ENCODE measurements around the gene SLC25A10.
A peak's percentile ranks its signal among the peaks of the same experiment; 100 is the strongest.

The SLC25A10 gene

DNA sequence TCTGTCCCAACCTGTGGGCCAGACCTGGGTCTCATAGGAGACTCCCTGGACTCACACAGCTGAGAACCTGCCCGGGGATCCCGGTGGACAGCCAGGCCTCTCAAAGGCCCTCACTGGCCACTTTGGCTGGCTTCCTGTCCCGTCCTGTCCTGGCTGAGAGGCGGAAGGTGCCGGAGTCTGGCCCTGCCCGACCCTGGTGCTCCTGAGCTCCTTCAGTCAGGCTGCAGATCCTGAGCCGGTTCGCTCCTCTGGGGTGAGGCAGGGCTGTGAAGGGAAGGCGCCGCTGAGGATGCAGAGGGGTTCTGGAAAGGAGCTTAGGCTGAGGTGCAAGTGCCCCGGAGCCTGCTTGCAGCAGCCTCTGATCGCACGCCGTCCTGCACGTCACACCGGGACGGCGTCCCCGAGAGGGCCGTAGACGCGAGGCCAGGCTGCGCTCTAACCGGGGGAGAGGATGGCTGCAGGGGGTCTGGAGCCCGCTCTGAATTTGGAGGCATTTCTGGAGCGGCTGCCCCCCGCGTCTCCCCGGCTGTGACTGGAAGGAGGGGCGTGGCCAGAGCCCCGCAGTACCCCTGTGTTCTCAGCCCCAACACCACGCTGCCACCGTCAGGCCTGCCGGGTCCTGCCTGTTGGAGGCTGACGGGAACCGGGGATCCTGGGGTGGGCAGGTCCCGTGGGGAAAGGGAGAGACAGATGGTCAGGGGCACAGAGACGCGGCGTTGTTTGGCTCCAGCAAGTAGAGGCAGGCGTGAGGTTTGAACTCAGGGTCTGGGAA is 24.1 kb upstream of the SLC25A10 start:
- DNase-seq, result no peak

DNA sequence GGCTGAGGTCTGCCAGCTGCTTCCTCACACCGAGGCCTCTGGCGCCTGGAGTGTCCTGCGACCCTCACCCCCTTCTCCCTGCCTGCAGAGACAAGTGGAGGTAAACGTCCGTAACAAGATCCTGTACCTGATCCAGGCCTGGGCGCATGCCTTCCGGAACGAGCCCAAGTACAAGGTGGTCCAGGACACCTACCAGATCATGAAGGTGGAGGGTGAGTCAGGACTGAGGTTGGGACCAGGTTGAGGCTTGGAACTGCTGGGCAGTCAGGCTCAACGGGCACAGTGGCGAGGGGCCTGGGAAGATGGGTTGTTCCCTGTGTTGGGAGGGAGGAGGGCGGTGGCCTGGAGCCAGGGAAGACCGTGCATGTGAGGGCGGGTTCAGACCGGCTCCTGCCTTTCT is 23.5 kb upstream of the SLC25A10 start:
- DNase-seq, result no peak

DNA sequence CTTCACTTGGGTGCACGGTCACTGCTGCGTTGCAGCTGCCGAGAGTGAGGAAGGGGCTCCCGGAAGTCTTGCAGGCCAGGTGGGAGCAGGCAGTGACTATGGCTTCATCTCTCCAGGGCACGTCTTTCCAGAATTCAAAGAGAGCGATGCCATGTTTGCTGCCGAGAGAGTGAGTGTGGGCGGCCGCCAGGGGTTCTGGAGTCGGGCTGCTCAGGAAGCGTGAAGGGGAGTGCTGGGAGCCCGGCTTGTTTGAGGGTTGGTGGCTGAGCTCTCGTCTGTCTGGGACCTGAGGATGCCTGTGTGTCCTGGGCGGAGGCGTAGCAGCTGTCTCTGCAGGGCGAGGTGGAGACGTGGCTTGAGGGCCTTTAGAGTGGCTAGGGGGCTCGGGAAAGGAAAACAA is 22.0 kb upstream of the SLC25A10 start:
- no peak for DNase-seq

DNA sequence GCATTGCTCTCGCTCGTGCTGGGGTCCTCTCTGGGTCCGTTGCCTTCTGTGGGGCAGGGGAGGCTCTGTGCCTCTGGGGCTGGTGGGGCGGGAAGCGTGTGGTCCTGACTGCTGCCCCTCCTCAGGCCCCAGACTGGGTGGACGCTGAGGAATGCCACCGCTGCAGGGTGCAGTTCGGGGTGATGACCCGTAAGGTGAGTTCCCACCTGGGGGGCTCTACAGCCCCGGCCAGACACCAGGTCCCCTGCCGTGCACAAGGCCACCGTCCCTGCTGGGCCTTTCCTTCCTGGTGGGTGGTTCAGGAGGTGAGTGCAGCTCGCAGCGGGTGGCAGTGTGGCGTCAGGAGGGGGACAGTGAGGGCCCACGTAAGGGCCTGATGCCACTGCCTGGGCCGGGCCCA is 21.5 kb upstream of the SLC25A10 start:
- no peak for DNase-seq

DNA sequence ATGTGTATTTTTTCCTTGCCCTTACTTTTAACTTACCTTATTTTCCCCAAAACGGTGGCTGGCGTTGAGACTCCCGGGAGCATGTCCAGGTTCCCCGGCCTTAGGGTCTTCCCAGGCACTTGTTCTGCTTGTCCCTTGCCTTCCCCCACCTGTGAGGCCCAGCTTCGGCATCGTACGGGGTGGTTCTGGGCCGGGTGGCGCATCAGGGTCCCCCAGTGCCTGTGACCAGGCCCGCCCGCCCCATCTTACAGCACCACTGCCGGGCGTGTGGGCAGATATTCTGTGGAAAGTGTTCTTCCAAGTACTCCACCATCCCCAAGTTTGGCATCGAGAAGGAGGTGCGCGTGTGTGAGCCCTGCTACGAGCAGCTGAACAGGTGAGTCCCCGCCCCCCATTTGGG is 20.9 kb upstream of the SLC25A10 start:
- DNase-seq, result no peak

DNA sequence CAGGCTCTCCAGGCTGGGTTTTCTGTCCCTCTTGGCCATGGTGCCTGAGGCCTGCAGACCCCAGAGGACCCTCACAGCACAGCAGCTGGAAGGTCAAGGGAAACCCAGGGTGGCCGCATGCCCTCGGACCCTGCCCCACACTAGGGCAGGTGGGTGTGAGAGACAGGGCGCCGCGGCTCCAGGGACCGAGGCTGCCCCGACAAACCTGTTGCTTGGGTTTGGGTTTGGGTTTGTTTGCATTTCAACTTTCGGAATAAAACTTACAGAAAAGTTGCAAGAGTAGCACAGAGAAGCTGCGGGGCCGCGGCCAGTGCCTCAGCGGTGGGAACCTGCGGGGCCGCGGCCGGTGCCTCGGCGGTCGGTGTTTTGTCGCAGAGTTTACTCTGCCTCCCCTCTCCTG is 20.5 kb upstream of the SLC25A10 start:
- DNase-seq, result no peak

DNA sequence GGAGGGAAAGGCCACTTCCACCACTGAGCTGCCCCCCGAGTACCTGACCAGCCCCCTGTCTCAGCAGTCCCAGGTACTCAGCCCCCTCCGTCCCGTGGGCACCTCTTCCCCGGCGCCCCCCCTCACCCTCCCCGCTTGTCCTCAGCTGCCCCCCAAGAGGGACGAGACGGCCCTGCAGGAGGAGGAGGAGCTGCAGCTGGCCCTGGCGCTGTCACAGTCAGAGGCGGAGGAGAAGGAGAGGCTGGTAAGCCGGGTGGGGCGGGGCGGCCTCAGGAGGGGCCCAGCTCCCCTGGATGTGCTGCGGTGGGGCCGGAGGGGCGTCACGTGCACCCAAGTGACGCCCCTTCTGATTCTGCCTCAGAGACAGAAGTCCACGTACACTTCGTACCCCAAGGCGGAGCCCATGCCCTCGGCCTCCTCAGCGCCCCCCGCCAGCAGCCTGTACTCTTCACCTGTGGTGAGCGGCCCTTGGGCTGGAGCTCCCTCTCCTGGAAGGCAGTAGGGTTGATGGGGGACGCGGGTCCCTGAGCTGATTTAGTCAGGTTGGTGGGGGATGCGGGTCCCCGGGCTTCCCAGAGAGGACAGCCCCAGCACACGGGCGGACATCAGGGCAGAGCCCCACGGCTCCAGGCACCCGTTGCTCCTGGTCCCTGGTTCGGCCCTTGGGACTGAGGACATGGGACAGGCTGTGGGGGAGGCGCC is 18.4 kb upstream of the SLC25A10 start:
- DNase-seq, result no peak

DNA sequence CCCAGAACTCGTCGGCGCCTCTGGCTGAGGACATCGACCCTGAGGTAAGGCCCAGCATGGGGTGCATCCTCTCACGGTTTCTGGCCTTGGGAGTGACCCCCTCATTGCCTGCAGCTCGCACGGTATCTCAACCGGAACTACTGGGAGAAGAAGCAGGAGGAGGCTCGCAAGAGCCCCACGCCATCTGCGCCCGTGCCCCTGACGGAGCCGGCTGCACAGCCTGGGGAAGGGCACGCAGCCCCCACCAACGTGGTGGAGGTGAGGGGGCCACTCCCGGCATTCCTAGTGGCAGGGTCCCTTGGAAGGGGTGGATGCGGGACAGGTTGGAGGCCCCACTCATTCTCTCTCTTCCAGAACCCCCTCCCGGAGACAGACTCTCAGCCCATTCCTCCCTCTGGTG is 17.3 kb upstream of the SLC25A10 start:
- no peak for DNase-seq

DNA sequence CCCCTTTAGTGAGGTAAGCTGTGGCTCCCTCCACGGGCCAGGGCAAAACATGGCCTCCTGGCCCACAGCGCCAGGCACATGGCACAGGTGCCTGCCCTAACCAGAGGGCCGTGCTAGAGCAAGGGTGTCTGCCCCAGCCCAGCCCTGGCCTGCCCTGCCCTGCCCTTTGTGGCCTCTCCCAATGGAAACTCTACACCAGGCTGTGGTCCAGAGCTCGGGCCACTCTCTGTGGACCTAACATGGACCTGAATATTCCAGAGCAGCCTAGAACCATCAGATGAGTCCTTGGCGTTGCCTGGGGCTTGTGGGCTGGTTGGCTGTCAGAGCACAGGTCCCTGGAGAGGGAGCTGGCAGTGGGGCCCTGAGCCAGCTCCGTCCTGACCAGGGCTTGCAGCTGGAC is 16.9 kb upstream of the SLC25A10 start:
- DNase-seq, result no peak

DNA sequence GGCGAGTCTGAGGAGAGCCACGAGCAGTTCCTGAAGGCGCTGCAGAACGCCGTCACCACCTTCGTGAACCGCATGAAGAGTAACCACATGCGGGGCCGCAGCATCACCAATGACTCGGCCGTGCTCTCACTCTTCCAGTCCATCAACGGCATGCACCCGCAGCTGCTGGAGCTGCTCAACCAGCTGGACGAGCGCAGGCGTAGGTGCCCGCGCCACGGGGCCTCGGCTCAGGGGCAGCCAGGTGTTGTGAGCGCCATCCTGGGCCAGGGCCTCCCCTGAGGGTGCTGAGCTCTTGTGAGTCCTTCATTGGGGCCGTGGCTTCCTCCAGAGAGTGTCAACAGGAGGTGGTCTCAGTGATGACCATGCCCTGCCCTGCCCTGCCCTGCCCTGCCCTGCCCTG is 16.3 kb upstream of the SLC25A10 start:
- DNase-seq, result no peak

DNA sequence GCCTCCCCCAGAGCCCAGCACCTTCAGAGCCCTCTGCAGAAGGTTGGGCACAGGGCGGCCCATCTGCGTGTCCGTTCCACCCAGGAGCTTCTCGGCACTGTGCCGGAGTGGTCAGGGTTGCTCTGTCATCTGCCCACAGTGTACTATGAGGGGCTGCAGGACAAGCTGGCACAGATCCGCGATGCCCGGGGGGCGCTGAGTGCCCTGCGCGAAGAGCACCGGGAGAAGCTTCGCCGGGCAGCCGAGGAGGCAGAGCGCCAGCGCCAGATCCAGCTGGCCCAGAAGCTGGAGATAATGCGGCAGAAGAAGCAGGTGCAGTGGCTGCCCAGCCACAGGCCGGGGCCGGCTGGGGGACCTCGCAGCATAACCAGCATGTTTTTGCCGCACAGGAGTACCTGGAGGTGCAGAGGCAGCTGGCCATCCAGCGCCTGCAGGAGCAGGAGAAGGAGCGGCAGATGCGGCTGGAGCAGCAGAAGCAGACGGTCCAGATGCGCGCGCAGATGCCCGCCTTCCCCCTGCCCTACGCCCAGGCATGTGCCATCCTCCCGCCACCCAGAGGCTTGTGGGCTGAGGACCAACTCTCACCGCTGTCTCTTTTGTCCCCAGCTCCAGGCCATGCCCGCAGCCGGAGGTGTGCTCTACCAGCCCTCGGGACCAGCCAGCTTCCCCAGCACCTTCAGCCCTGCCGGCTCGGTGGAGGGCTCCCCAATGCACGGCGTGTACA is 15.7 kb upstream of the SLC25A10 start:
- no peak for DNase-seq

DNA sequence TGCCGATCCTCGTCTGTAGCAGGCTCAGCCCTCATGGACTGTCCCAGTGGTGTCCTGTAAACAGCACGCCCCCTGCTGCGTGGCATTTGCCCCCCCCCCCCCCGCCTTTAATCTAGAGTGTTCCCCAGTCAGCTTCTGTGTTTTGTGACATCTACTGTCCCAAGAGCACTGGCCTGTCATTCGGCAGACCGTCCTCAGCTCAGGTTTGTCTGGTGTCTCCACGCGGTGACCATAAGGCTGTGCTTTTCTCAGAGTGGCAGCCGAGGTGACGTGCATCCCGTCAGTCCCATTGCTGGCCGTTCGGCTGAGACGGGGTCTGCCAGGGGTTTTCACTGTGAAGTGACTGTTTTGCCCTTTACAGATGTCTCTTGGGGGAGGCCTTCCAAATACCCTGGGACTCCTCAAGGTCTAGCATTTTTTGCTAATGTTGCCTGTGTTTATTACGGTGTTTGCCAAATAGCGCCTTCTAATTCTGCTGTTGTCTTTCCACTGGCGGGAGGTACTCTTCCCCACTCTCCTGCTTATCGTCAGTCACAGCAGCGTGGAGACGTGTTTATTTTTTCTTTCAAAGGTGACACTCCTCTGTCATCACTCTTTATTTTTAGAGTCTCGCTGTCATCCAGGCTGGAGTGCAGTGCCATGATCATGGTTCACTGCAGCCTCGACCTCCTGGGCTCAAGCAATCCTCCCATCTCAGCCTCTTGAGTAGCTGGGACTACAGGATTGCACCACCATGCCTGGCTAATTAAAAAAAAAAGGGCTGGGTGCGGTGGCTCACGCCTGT is 14.6 kb upstream of the SLC25A10 start:
- DNase-seq, result no peak

DNA sequence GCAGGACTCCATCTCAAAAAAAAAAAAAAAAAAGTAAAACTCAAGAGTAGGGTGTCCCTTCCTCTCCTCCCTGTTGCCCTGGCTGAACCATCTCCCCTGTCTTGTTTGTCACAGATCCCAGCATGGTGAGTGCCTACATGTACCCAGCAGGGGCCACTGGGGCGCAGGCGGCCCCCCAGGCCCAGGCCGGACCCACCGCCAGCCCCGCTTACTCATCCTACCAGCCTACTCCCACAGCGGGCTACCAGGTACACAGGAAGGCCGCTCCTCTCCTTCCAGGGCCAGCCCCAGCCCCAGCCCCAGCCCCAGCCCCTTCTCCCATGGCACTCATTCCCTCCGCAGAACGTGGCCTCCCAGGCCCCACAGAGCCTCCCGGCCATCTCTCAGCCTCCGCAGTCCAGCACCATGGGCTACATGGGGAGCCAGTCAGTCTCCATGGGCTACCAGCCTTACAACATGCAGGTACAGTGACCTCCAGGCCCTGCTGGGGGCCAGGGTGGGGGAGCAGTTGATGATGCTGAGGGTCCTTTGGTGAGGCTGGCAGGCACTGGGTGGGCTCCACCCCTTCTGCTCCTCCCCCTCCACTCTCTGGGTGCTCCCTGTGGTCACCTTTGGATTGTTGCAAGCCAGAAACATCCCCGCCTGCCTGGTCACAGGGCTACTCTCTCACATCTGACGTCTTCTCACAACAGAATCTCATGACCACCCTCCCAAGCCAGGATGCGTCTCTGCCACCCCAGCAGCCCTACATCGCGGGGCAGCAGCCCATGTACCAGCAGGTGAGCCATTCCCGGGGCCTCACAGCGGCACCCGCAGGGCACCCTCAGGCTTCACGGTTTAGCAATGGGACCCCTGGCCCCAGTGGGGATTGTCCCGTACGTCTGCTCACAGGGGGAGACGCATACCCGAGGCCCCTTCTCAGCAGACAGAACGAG is 11.5 kb upstream of the SLC25A10 start:
- no peak for DNase-seq

DNA sequence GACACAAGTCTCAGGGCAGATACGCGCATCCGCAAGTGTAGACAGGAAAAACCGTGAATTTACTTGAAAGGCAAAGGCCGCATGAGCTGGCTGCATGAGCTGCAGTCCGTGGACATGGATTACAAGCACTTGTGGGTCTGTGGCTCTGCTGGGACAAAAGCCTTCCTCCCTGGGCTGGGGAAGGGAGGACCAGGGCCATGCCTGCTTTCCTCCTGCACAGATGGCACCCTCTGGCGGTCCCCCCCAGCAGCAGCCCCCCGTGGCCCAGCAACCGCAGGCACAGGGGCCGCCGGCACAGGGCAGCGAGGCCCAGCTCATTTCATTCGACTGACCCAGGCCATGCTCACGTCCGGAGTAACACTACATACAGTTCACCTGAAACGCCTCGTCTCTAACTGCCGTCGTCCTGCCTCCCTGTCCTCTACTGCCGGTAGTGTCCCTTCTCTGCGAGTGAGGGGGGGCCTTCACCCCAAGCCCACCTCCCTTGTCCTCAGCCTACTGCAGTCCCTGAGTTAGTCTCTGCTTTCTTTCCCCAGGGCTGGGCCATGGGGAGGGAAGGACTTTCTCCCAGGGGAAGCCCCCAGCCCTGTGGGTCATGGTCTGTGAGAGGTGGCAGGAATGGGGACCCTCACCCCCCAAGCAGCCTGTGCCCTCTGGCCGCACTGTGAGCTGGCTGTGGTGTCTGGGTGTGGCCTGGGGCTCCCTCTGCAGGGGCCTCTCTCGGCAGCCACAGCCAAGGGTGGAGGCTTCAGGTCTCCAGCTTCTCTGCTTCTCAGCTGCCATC is 10.6 kb upstream of the SLC25A10 start:
- DNase-seq, result no peak

DNA sequence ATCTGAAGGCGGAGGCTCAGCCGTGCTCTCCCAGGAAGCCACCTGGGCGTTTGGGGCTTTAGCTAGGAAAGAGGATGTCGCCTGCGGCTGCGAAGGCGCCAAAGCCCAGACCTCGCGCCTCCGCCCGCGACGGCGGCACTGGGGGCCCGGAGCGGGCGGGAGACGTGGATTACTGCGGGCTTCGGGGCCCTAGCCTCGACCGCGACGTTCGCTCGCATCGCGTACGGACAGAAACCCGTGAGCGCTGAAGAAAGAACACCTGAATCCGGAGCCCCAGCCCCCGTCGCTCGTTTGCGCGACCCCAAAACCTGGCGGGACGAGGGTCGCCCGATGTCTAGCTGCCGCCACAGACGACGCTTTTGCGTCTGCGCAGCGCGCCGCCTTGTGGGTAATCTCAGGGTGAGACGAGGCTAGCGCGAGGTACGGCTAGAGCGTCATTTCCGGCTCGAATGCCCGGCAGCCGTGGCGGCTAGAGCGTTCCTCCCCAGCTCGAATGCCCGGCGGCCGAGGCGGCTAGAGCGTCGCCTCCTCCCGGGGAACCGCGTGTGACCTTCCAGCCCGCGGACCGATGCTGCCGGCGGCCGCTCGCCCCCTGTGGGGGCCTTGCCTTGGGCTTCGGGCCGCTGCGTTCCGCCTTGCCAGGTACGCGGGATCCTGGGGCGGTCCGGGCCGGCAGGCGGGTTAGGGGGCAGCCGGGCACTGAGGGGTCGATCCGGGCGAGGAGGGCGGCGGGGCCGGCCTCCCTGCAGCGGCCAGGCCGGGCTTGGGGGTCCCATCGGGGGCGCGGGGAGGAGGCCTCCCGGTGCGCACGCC is 8.9 kb upstream of the SLC25A10 start, which contains the start of gene MRPL12:
MRPL12 (plus strand) TSS at position 434 of the 813 bp plus-strand sequence; CDS start at position 569, 135 bp downstream.
- peak; percentile 88 for DNase-seq

DNA sequence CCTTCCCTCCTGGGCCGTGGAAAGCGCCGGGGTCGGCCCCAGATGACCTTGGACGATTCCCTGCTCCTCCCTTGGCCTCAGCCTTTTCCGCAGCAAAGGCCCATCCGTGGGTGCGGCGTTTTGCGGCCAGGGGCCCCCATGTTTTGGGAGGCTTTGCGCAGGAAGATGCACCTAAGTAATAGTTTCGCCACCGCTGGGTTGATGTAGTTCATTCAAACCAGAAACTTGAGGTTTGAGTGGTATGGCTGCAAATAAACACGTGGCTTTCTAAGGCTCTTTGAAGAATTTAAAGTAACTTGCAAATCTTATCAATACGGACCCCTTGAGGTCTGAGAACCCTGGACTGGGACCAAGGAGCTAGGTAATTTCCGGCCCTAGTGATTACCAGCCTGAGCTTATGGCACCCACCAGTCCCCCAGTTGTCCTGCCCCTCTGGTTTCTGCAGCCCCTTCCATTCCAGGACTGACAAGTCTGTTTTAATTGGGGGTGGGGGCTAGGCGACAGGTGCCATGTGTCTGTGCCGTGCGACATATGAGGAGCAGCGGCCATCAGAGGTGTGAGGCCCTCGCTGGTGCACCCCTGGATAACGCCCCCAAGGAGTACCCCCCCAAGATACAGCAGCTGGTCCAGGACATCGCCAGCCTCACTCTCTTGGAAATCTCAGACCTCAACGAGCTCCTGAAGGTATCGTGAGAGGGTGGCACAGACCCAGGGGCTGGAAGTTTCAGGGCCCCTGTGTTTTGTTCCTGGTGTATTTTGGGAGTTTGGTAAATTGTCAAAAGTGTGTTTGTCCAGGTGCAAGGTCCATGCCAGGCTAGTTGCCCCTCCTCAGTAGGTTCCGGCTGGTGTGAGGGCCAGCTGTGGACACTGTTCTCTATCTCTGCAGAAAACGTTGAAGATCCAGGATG is 8.1 kb upstream of the SLC25A10 start:
- no peak for DNase-seq

DNA sequence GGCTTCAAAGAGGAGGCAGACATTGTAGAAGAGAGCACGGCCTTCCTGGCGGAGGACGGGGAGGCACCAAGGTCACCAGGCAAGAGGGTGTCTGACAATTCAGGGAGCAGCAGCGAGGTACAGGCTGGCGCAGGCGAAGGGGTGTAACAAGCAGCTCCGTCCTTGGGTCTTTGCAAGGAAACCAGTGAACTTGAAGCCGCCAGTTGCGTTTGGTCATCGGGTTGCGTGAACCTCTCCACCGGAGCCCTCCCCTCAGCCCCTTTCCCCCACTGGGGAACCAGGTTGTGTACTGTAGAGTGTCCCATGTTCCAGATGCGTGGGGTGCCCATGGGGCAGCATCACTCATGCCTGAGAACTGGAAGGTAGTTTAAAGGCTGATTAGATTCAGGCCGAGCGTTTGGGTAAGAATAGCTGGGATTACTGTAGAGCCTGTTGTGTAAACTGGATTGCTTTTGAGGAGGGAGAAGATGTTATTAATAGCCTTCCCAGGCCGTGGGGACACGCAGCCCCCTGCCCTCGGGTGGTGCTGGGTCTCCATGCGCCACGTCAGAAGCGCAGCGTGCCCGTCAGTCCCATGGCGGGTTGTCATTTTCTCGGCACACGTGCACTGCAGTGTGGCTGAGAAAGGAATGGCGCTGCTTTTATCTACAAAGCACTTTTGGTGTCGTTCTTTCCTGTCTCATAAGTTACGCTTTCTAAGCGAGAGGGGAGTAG is 6.4 kb upstream of the SLC25A10 start:
- no peak for DNase-seq

DNA sequence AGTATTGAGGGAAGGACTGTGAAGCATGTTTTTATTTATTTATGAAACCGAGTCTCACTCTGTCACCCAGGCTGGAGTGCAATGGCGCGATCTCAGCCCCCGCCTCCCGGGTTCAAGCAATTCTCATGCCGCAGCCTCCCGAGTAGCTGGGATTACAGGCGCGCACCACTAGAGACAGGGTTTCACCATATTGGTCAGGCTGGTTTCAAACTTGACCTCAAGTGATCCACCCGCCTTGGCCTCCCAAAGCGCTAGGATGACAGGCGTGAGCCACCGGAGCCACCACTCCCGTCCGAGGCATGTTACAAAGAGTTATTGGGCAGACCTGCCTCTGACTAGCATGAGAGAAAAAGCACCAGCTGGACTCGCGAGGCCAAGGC is 5.9 kb upstream of the SLC25A10 start:
- no peak for DNase-seq
